Neural crest cell (in vitro differentiated cells): ENCODE results near the gene TSSC4. TPM values are rescaled to one million over a fixed set of nuclear protein-coding genes. Genes with fewer than 3 reads are reported as not detected.
"Not testable (repeated sequence)": the region's sequence is repeated elsewhere in the genome, so short reads cannot be mapped to it uniquely, and the experiment has no call there.

Experiments used
- DNase-seq: peaks from one replicate; pipeline ENCODE4 v3.0.0; 2021; ENCODE audit warnings: low read depth, mixed read lengths, low spot score
- H3K27ac Mint-ChIP-seq: one replicate; pipeline ENCODE4 v1.8.0; 2021; ENCODE audit warnings: mild to moderate bottlenecking, mixed read lengths; ENCODE audit not compliant: unreplicated experiment
- H3K27me3 Mint-ChIP-seq: 2 replicates; pipeline ENCODE4 v1.8.0; 2021; ENCODE audit warnings: low read depth, mild to moderate bottlenecking, mixed read lengths
- H3K36me3 Mint-ChIP-seq: 2 replicates; pipeline ENCODE4 v1.8.0; 2021; ENCODE audit warnings: low read depth, mild to moderate bottlenecking, mixed read lengths
- H3K4me1 Mint-ChIP-seq: 2 replicates; pipeline ENCODE4 v1.8.0; 2021; ENCODE audit warnings: mixed read lengths
- H3K4me3 Mint-ChIP-seq: one replicate; pipeline ENCODE4 v1.8.0; 2021; ENCODE audit warnings: mild to moderate bottlenecking, mixed read lengths
- H3K9me3 Mint-ChIP-seq: 2 replicates; pipeline ENCODE4 v1.8.0; 2021; ENCODE audit warnings: mixed read lengths
- CTCF ChIP-seq: fragments of 200-600 bp; sonication (generic); conservative IDR thresholded peaks from 2 replicates; pipeline ENCODE4 v1.5.0; 2021; ENCODE audit warnings: antibody characterized with exemption, mild to moderate bottlenecking
- total RNA-seq: library from RNA; stranded (reverse); gene quantifications from 2 replicates; pipeline ENCODE4 v1.2.1, GENCODE V29; 2021

TSSC4 gene
- total RNA-seq, 1 donor from 2014 or later, result 60.1 TPM

DNA sequence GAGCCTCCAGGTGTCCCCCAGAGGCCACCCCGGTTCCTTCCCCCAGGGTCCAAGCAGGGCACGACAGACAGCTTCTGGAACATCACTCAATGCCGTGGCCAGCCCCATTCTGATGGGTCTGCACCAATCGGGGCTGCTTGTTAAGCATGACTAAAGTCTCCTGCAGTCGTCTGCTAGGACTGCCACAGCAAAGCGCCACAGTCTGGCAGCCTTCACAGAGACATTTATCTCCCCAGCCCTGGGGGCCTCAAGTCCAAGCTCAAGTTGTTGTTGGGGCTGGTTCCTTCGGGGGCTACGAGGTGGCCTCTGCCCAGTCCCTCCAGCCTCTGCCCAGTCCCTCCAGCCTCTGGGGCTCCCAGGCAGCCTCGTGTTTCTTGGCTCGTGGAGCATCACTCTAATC lies 37.4 kb upstream of the TSSC4 start:
- H3K4me3 Mint-ChIP-seq, result no peak overlapping the region
- no peaks in the 10 kb centered on the region for H3K36me3 Mint-ChIP-seq
- no peak for DNase-seq
- no peaks in the 10 kb centered on the region for H3K4me1 Mint-ChIP-seq
- H3K27ac Mint-ChIP-seq, result no peak overlapping the region
- H3K27me3 Mint-ChIP-seq, result no peaks in the 10 kb centered on the region
- no peaks in the 10 kb centered on the region for H3K9me3 Mint-ChIP-seq
- TF ChIP-seq CTCF, result no peak

DNA sequence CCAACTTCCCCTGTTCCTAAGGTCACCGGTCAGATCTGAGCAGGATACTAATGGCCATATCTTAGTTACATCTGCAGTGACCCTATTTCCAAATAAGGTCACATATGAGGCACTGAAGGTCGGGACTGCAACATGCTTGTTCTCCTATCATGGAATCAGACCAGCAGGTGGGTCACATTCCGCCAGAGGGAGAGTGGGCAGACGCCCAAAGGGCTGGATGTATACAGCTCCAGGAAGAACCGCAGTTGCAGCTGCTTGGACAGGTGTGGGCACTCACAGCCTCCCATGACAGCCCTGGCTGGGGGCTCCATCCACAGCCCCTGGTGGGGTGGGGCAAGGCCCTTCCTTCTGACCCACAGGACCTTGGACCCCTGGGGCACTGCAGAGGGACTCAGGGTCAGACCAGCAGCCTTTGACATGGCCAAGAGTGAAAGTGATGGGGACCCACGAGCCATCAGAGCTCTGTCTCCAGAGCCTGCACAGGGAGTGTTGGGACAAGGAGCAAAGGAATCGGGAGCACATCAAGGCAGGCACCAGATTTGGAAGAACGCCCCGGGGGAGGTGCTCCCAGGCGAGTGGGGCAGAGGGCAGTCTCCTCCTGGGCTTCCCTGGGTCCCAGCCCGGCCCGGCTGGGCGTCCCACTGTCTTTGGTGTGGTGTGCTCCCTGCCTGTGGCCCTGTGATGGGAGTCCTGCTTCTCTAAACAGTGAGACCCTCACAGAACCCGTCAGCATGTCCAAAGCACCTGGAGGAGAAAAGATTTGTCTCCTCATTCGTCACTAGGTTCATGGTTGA lies 36.8 kb upstream of the TSSC4 start:
- Mint-ChIP-seq H3K36me3 (no peaks in the 10 kb centered on the region), H3K27ac (no peak overlapping the region), H3K27me3 (no peaks in the 10 kb centered on the region), H3K4me3 (no peak overlapping the region), H3K9me3 (no peaks in the 10 kb centered on the region), H3K4me1 (no peaks in the 10 kb centered on the region)
- TF ChIP-seq CTCF, result no peak
- no peak for DNase-seq

DNA sequence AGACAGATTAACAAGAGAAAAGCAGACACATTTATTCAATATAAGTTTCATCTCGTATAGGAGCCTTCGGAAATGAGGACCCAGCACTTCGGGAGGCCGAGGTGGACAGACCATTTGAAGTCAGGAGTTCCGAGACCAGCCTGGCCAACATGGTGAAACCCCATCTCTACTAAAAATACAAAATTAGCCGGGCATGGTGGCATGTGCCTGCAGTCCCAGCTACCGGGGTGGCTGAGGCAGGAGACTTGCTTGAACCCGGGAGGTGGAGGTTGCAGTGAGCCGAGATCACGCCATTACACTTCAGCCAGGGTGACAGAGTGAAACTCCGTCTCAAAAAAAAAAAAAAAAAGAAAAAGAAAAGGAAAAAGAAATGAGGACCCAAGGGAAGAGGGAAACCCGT lies 36.2 kb upstream of the TSSC4 start:
- not testable (repeated sequence) for H3K4me3 Mint-ChIP-seq, H3K4me1 Mint-ChIP-seq, DNase-seq, H3K27ac Mint-ChIP-seq, H3K36me3 Mint-ChIP-seq, H3K27me3 Mint-ChIP-seq, H3K9me3 Mint-ChIP-seq

DNA sequence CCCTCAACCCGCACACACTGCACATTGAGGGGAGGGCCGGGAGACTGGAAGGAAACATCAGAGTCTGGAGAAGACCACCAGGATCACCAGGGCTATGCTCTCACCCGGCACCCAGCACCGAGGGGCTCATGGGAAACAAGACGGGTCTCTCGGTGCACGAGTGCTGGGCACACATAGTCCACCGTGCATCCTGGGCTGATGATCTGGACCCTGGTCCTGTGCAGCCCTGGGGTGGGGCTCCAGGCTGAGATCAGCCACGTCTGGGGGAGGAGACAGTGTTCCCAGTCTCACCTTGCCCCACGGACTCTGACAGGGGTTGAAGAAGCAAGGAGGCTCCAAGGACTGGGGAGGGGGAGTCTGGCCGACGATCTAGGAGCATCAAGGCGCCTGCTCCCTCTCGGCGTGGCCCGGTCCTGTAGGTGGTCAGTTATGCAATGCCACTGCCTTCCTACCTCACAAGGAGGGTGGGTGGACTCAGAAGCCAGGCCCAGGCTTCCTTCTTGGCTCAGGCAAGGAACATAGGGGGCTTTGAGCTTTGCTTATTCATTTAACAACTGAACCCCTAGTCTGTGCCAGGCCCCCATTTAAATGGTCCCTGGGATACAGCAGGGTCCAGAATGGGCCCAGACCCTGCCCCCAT lies 34.9 kb upstream of the TSSC4 start:
- Mint-ChIP-seq H3K4me3 (no peak overlapping the region), H3K36me3 (no peaks in the 10 kb centered on the region), H3K9me3 (no peaks in the 10 kb centered on the region), H3K4me1 (no peaks in the 10 kb centered on the region), H3K27me3 (no peaks in the 10 kb centered on the region), H3K27ac (no peak overlapping the region)
- no peak for DNase-seq
- no peak for TF ChIP-seq CTCF

DNA sequence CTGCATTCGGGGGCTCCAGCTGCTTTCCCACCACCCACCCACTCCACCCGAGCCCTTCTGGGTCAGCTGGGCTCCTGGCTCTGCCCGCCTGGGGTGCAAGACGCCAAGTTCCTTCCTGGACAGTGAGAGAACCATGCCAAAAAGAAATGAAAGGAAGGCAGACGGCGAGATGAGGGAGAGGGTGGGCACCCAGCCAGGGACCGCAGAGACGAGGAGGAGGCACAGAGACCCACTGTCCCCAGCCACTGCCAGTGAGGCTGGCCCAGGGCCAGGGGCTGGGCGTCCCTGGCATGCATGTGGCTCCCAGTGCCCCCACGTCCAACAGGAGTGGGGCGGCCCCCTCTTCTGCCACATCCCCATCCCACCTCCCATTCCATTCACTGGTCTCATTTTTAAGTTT lies 34.3 kb upstream of the TSSC4 start:
- H3K27ac Mint-ChIP-seq, result no peak overlapping the region
- no peak for DNase-seq
- H3K36me3 Mint-ChIP-seq, result no peaks in the 10 kb centered on the region
- no peaks in the 10 kb centered on the region for H3K27me3 Mint-ChIP-seq
- no peak for TF ChIP-seq CTCF
- no peak overlapping the region for H3K4me3 Mint-ChIP-seq
- no peaks in the 10 kb centered on the region for H3K4me1 Mint-ChIP-seq
- H3K9me3 Mint-ChIP-seq, result no peaks in the 10 kb centered on the region

- H3K27ac Mint-ChIP-seq, result no peak overlapping the region
- H3K27me3 Mint-ChIP-seq, result no peaks in the 10 kb centered on the region
- peaks cover 2% of the 10 kb centered on the region for H3K9me3 Mint-ChIP-seq
- H3K4me3 Mint-ChIP-seq, result no peak overlapping the region
- TF ChIP-seq CTCF, result no peak
- no peaks in the 10 kb centered on the region for H3K36me3 Mint-ChIP-seq
- no peaks in the 10 kb centered on the region for H3K4me1 Mint-ChIP-seq
- no peak for DNase-seq
Measured at GRCh38 chr11:2366733-2367132, 33.8 kb upstream of the TSSC4 start.
